WTC11 (cell line): ENCODE results near the gene SNRNP25. TPM values are rescaled to one million over a fixed set of nuclear protein-coding genes. Genes with fewer than 3 reads are reported as not detected.

ENCODE experiments used
- ATAC-seq: fragments of 200-7000 bp; cut with Tn5 transposase; 2 replicates; pipeline ENCODE4 v1.10.0; 2021; ENCODE audit warnings: mild to moderate bottlenecking, moderate library complexity
- CTCF ChIA-PET: fragments of 300-600 bp; sonication (Branson Sonifier 250); formaldehyde crosslinking; loops from one replicate; lab custom pipeline; 2021; ENCODE audit warnings: antibody characterized with exemption; lab: Charles Lee
- POLR2A ChIA-PET: fragments of 350-600 bp; sonication (Branson Sonifier 250); formaldehyde crosslinking; loops from one replicate; lab custom pipeline; 2021; ENCODE audit warnings: antibody characterized with exemption; lab: Charles Lee
- DNase-seq: peaks from one replicate; pipeline ENCODE4 v3.0.0; 2021; ENCODE audit warnings: low spot score
- H3K27ac Mint-ChIP-seq: 2 replicates; pipeline ENCODE4 v1.8.0; 2021; ENCODE audit warnings: mixed read lengths
- H3K27me3 Mint-ChIP-seq: 2 replicates; pipeline ENCODE4 v1.8.0; 2021; ENCODE audit warnings: low read depth, mild to moderate bottlenecking, moderate library complexity, mixed read lengths
- H3K36me3 Mint-ChIP-seq: 2 replicates; pipeline ENCODE4 v1.8.0; 2021; ENCODE audit warnings: mixed read lengths
- H3K4me1 Mint-ChIP-seq: 2 replicates; pipeline ENCODE4 v1.8.0; 2022; ENCODE audit warnings: mixed read lengths
- H3K4me3 Mint-ChIP-seq: 2 replicates; pipeline ENCODE4 v1.8.0; 2021; ENCODE audit warnings: mild to moderate bottlenecking, moderate library complexity, mixed read lengths
- H3K9me3 Mint-ChIP-seq: 2 replicates; pipeline ENCODE4 v1.8.0; 2021; ENCODE audit warnings: mixed read lengths
- ETV6 ChIP-seq: sonication (generic); formaldehyde crosslinking; IDR thresholded peaks from 2 replicates; pipeline ENCODE4 v1.8.1; 2022; ENCODE audit warnings: mild to moderate bottlenecking, missing genetic modification reagents
- FOXP4 ChIP-seq: sonication (generic); formaldehyde crosslinking; IDR thresholded peaks from 2 replicates; pipeline ENCODE4 v1.8.0; 2022; ENCODE audit warnings: mild to moderate bottlenecking, missing genetic modification reagents
- GTF2I ChIP-seq: fragments of 250-450 bp; sonication (Bioruptor Pico); conservative IDR thresholded peaks from 2 replicates; pipeline ENCODE4 v1.4.0; 2021; ENCODE audit warnings: mild to moderate bottlenecking
- JUN ChIP-seq: sonication (generic); formaldehyde crosslinking; IDR thresholded peaks from 2 replicates; pipeline ENCODE4 v1.8.0; 2023; ENCODE audit warnings: mild to moderate bottlenecking, missing genetic modification reagents
- NFATC4 ChIP-seq: fragments of 250-450 bp; sonication (Bioruptor Pico); IDR thresholded peaks from 2 replicates; pipeline ENCODE4 v1.9.0; 2021; ENCODE audit warnings: mild to moderate bottlenecking
- SMAD4 ChIP-seq: sonication (generic); formaldehyde crosslinking; IDR thresholded peaks from 2 replicates; pipeline ENCODE4 v1.8.0; 2022; ENCODE audit warnings: mild to moderate bottlenecking, missing genetic modification reagents
- SP1 ChIP-seq: sonication (generic); formaldehyde crosslinking; conservative IDR thresholded peaks from 2 replicates; pipeline ENCODE4 v1.8.1; 2022; ENCODE audit warnings: missing genetic modification reagents
- TEAD1 ChIP-seq: sonication (generic); formaldehyde crosslinking; IDR thresholded peaks from 2 replicates; pipeline ENCODE4 v1.8.0; 2022; ENCODE audit warnings: mild to moderate bottlenecking, missing genetic modification reagents
- ZNF416 ChIP-seq: fragments of 250-450 bp; sonication (Bioruptor Pico); IDR thresholded peaks from 2 replicates; pipeline ENCODE4 v1.9.0; 2021; ENCODE audit warnings: mild to moderate bottlenecking, inconsistent platforms
- ZNF423 ChIP-seq: fragments of 250-450 bp; sonication (Bioruptor Pico); IDR thresholded peaks from 2 replicates; pipeline ENCODE4 v2.1.2; 2022; ENCODE audit warnings: mild to moderate bottlenecking, moderate library complexity
- total RNA-seq: library from RNA; stranded (reverse); gene quantifications from 3 replicates; pipeline ENCODE4 v1.2.3, GENCODE V29; 2021
- TF ChIP-seq, protein P1 (sequence below): sonication (generic); formaldehyde crosslinking; IDR thresholded peaks from 2 replicates; pipeline ENCODE4 v1.8.0; 2023; ENCODE audit warnings: missing genetic modification reagents, mild to moderate bottlenecking, borderline replicate concordance
- TF ChIP-seq, protein P2 (sequence below): sonication (generic); formaldehyde crosslinking; IDR thresholded peaks from 2 replicates; pipeline ENCODE4 v1.8.1; 2022; ENCODE audit warnings: low read depth, mild to moderate bottlenecking, moderate library complexity, missing genetic modification reagents, borderline replicate concordance
- TF ChIP-seq, protein P3 (sequence below): sonication (generic); formaldehyde crosslinking; IDR thresholded peaks from 2 replicates; pipeline ENCODE4 v1.8.1; 2022; ENCODE audit warnings: mild to moderate bottlenecking, moderate library complexity, missing genetic modification reagents

Gene SNRNP25
- total RNA-seq, 1 experiment from 2014 or later, result 55.9 TPM

DNA sequence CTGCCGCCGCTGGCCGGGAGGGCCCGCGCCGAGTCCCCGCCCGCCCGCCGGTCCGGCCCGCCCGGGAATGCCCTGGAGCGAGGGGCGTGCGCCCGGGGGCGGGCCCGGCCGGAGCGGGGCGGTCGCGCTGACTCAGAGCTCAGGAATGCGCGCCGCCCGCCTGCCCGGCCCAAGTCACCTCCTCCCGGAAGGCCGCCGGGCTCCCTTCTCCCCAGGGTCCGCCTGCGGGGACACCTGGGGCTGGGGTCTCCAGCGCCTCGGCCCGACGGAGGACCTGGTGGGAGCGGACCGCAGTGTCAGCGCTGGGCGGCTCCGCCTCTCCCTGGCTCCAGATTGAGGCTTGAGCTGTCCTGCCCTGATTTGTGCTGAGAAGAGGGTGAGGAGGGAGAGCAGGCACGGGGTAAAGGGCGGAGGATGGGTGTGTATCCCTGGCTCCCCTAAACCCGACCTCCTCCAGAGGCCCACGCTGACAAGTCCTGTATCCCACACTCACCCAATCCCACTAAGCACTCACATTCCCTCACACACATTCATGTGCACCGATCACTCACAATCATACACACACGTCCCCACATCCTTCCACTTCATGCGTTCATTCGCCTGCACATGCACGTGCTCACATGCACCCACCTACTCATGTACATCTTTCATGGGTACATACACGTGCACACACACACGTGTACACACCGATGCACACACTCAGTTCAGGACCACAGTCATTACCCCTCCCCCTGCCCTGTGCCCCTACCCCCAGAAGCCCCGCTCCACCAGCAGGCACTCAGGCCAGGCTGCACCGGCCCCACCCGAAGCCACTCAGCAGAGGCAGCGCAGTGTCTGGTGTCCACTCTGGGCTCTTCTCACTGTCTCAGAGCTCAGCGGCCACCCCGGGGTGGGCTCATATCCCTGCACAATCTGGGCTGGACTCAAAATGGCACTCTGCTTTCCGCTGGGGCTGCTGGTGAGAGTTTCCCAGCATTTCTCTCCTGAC lies 19.2 kb downstream of the SNRNP25 start, which contains the start of gene RHBDF1:
RHBDF1 (minus strand) TSS at position 71 of the 988 bp plus-strand sequence. CDS start 7,616 bp downstream, outside the sequence.
- H3K4me3 Mint-ChIP-seq, result peak within 1 kb of the TSS; percentile 81
- no peak for TF ChIP-seq SMAD4 (CRISPR knock-in tag)
- 0 out of 2 replicates have a peak, but pooled peaks have one; percentile 3 for TF ChIP-seq ZNF416 (CRISPR knock-in tag)
- TF ChIP-seq, protein P1, sequence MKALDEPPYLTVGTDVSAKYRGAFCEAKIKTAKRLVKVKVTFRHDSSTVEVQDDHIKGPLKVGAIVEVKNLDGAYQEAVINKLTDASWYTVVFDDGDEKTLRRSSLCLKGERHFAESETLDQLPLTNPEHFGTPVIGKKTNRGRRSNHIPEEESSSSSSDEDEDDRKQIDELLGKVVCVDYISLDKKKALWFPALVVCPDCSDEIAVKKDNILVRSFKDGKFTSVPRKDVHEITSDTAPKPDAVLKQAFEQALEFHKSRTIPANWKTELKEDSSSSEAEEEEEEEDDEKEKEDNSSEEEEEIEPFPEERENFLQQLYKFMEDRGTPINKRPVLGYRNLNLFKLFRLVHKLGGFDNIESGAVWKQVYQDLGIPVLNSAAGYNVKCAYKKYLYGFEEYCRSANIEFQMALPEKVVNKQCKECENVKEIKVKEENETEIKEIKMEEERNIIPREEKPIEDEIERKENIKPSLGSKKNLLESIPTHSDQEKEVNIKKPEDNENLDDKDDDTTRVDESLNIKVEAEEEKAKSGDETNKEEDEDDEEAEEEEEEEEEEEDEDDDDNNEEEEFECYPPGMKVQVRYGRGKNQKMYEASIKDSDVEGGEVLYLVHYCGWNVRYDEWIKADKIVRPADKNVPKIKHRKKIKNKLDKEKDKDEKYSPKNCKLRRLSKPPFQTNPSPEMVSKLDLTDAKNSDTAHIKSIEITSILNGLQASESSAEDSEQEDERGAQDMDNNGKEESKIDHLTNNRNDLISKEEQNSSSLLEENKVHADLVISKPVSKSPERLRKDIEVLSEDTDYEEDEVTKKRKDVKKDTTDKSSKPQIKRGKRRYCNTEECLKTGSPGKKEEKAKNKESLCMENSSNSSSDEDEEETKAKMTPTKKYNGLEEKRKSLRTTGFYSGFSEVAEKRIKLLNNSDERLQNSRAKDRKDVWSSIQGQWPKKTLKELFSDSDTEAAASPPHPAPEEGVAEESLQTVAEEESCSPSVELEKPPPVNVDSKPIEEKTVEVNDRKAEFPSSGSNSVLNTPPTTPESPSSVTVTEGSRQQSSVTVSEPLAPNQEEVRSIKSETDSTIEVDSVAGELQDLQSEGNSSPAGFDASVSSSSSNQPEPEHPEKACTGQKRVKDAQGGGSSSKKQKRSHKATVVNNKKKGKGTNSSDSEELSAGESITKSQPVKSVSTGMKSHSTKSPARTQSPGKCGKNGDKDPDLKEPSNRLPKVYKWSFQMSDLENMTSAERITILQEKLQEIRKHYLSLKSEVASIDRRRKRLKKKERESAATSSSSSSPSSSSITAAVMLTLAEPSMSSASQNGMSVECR (CRISPR knock-in tag), result 0 out of 2 replicates have a peak, but pooled peaks have one; percentile 16
- TF ChIP-seq TEAD1 (CRISPR knock-in tag), result peak; percentile 81; the same call in 1 of the 2 replicates
- TF ChIP-seq ETV6 (CRISPR knock-in tag), result 0 out of 2 replicates have a peak, but pooled peaks have one; percentile 34
- peak; percentile 82; the same call in 1 of the 2 replicates for TF ChIP-seq JUN (CRISPR knock-in tag)
- TF ChIP-seq FOXP4, result 0 out of 2 replicates have a peak, but pooled peaks have one; percentile 46
- TF ChIP-seq, protein P2, sequence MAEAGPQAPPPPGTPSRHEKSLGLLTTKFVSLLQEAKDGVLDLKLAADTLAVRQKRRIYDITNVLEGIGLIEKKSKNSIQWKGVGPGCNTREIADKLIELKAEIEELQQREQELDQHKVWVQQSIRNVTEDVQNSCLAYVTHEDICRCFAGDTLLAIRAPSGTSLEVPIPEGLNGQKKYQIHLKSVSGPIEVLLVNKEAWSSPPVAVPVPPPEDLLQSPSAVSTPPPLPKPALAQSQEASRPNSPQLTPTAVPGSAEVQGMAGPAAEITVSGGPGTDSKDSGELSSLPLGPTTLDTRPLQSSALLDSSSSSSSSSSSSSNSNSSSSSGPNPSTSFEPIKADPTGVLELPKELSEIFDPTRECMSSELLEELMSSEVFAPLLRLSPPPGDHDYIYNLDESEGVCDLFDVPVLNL (CRISPR knock-in tag), result no peak
- TF ChIP-seq, protein P3, sequence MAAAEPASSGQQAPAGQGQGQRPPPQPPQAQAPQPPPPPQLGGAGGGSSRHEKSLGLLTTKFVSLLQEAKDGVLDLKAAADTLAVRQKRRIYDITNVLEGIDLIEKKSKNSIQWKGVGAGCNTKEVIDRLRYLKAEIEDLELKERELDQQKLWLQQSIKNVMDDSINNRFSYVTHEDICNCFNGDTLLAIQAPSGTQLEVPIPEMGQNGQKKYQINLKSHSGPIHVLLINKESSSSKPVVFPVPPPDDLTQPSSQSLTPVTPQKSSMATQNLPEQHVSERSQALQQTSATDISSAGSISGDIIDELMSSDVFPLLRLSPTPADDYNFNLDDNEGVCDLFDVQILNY (CRISPR knock-in tag), result peak; percentile 17; the same call in 1 of the 2 replicates
- TF ChIP-seq GTF2I, result 0 out of 2 replicates have a peak, but pooled peaks have one; percentile 53
- peak; percentile 81 for TF ChIP-seq ZNF423 (CRISPR knock-in tag)
- TF ChIP-seq NFATC4 (CRISPR knock-in tag), result no peak
- peak; percentile 52; the same call in 1 of the 2 replicates for TF ChIP-seq SP1 (CRISPR knock-in tag)
- TF ChIP-seq, all 79 proteins: peak for 10
- Mint-ChIP-seq H3K27ac (peak within 1 kb of the TSS; percentile 96), H3K27me3 (no peaks in the 10 kb centered on the region; the same call in 1 of the 2 replicates), H3K36me3 (no peaks in the 10 kb centered on the region), H3K9me3 (no peaks in the 10 kb centered on the region), H3K4me1 (peaks cover 61% of the 10 kb centered on the region)
- POLR2A ChIA-PET, result interaction anchor here (0.5 to 3.0 kb wide), 7 partner anchors 14 to 264 kb away, joined by 3 to 16 read pairs (median 4); partner anchors contain the start of genes POLR3K and SNRNP25
- peak; percentile 74 for DNase-seq
- CTCF ChIA-PET, result interaction anchor here (0.5 to 16.9 kb wide), 9 partner anchors 20 to 290 kb away, joined by 3 to 493 read pairs (median 6); partner anchors contain the start of genes AXIN1, HBQ1, POLR3K and SNRNP25
- ATAC-seq, result peak; percentile 43
